NCI-H82 treated with DMSO at 0.1 percent for 48 hours (cell line): ENCODE data around the gene GRAPL.
"Not testable (repeated sequence)": the region's sequence is repeated elsewhere in the genome, so short reads cannot be mapped to it uniquely, and the experiment has no call there.

Experiments
- DNase-seq: peaks from one replicate; lab custom pipeline; 2025; ENCODE audit not compliant: unreplicated experiment; lab: John Stamatoyannopoulos, UW

GRAPL gene

DNA sequence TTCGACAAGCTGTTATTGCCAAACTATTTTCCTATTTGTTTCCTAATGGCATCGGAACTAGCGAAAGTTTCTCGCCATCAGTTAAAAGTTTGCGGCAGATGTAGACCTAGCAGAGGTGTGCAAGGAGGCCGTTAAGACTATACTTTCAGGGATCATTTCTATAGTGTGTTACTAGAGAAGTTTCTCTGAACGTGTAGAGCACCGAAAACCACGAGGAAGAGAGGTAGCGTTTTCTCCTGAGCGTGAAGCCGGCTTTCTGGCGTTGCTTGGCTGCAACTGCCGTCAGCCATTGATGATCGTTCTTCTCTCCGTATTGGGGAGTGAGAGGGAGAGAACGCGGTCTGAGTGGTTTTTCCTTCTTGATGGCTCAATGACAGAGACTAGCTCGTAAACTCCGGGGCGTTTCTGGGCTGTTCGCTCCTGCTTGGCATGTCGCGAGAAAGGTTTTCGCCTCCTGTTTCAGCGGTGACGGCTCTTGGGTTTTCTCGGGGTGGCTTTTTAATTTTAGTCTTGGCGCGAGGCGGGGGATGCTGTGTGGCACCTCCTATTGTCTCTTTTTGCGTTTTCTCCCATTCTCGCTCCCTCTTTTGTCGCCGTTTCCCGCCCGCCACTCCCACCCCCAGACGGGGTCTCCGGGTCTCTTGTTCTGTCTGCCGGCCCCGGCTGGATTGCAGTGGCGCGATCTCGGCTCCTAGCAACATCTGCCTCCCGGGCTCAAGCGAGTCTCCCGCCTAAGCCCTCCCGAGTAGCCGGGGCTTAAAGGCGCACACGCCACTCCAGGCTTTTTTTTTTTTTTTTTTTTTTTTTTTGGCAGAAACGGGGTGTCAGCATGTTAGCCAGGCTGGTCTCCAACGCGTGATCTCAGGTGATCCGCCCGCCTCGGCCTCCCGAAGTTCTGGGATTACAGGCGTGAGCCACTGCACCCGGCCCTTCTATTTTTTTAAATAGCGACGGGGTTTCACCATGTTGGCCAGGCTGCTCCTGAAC, 60.8 kb downstream of the GRAPL start:
- DNase-seq, result not testable (repeated sequence)

DNA sequence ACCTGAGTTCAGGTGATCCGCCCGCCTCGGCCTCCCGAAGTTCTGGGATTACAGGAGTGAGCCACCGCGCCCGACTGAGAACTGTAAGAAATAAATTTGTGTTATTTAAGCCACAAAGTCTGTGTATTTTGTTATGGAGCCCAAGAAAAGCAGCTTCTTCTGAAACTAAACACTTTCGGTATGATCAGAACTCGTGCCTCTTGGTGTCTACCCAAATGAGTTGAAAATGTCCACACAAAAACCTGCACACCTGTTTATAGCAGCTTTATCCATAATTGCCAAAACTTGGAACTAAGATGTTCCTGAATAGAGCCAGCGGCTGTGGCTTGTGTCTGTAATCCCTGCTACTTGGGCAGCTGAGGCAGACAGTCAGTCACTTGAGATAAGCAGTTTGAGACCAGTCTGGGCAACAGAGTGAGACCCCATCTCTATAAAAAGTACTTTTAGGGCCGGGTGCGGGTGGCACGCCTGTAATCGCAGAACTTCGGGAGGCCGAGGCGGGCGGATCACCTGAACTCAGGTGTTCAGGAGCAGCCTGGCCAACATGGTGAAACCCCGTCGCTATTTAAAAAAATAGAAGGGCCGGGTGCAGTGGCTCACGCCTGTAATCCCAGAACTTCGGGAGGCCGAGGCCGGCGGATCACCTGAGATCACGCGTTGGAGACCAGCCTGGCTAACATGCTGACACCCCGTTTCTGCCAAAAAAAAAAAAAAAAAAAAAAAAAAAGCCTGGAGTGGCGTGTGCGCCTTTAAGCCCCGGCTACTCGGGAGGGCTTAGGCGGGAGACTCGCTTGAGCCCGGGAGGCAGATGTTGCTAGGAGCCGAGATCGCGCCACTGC, 61.7 kb downstream of the GRAPL start:
- DNase-seq, result not testable (repeated sequence)

DNA sequence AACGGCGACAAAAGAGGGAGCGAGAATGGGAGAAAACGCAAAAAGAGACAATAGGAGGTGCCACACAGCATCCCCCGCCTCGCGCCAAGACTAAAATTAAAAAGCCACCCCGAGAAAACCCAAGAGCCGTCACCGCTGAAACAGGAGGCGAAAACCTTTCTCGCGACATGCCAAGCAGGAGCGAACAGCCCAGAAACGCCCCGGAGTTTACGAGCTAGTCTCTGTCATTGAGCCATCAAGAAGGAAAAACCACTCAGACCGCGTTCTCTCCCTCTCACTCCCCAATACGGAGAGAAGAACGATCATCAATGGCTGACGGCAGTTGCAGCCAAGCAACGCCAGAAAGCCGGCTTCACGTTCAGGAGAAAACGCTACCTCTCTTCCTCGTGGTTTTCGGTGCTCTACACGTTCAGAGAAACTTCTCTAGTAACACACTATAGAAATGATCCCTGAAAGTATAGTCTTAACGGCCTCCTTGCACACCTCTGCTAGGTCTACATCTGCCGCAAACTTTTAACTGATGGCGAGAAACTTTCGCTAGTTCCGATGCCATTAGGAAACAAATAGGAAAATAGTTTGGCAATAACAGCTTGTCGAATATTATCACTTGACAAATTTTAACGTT, 62.5 kb downstream of the GRAPL start:
- not testable (repeated sequence) for DNase-seq

GRCh38 chr17:19196382-19197204, 69.2 kb downstream of the GRAPL start:
- not testable (repeated sequence) for DNase-seq

DNA sequence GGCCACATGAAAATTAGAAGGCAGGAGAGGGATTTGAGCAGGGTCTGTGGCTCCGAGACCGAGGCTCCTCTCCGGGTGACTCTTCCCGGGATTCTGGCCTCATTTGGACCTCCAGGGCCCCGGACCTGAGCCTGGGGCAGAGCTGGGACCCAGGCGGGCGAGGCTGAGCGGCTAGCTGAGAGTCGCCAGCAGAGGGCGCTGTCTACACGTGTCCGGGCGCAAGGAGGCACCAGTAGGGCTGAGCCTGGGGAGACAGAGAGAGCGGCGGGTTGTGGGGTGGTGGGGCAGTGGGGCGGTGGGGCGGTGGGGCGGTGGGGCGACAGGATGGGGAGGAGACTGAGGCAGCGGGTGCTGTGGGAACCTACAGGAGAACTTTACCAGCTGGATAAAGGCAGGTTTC, 75.1 kb downstream of the GRAPL start:
- DNase-seq, result not testable (repeated sequence)

- DNase-seq, result not testable (repeated sequence)
These were observed 76.0 kb downstream of the GRAPL start for GRCh38 chr17:19203429-19203828.
